GM23338 (cell line): Measurements from ENCODE around the gene RAPGEF3. TPM values are rescaled to one million over a fixed set of nuclear protein-coding genes. Genes with fewer than 3 reads are reported as not detected.

Experiments used
- ATAC-seq: fragments of 200-7000 bp; cut with Tn5 transposase; 3 replicates; pipeline ENCODE4 v1.9.1; 2020
- DNase-seq: peaks from one replicate; pipeline ENCODE4 v3.0.0-alpha.2; 2015; ENCODE audit warnings: low spot score
- H2AFZ ChIP-seq: fragments of 200-600 bp; sonication (generic); 2 replicates; pipeline ENCODE4 v1.8.0; 2016; ENCODE audit warnings: antibody characterized with exemption, mild to moderate bottlenecking, moderate library complexity
- H3F3A ChIP-seq: fragments of 200-600 bp; sonication (generic); replicated peaks from 2 replicates; pipeline ENCODE4 v1.8.0; 2017; ENCODE audit warnings: antibody characterized with exemption, mixed run types, low read depth
- H3K27ac ChIP-seq: fragments of 200-600 bp; sonication (generic); 2 replicates; pipeline ENCODE4 v1.6.1; 2016; ENCODE audit warnings: low read depth
- H3K27me3 ChIP-seq: fragments of 200-600 bp; sonication (generic); 2 replicates; pipeline ENCODE4 v1.8.0; 2016; ENCODE audit warnings: mild to moderate bottlenecking, mixed run types, moderate library complexity; ENCODE audit not compliant: insufficient read depth
- H3K36me3 ChIP-seq: fragments of 200-600 bp; sonication (generic); 2 replicates; pipeline ENCODE4 v1.8.0; 2016; ENCODE audit warnings: mild to moderate bottlenecking; ENCODE audit not compliant: insufficient read depth
- H3K4me1 ChIP-seq: fragments of 200-600 bp; sonication (generic); 2 replicates; pipeline ENCODE4 v1.8.0; 2016; ENCODE audit warnings: mild to moderate bottlenecking, moderate library complexity; ENCODE audit not compliant: insufficient read depth
- H3K4me2 ChIP-seq: fragments of 200-600 bp; sonication (generic); 2 replicates; pipeline ENCODE4 v1.7.1; 2017; ENCODE audit warnings: mixed run types
- H3K4me3 ChIP-seq: fragments of 200-600 bp; sonication (generic); 2 replicates; pipeline ENCODE4 v1.6.1; 2016; ENCODE audit warnings: mixed run types
- H3K79me2 ChIP-seq: fragments of 200-600 bp; sonication (generic); replicated peaks from 2 replicates; pipeline ENCODE4 v1.8.0; 2017; ENCODE audit warnings: mild to moderate bottlenecking; ENCODE audit not compliant: insufficient read depth
- H3K9me2 ChIP-seq: fragments of 200-600 bp; sonication (generic); 2 replicates; pipeline ENCODE4 v1.8.0; 2017; ENCODE audit not compliant: insufficient read depth
- H4K20me1 ChIP-seq: fragments of 200-600 bp; sonication (generic); replicated peaks from 2 replicates; pipeline ENCODE4 v1.8.0; 2017; ENCODE audit warnings: mild to moderate bottlenecking; ENCODE audit not compliant: insufficient read depth
- H3K27ac Mint-ChIP-seq: 2 replicates; pipeline ENCODE4 v1.8.0; 2020; ENCODE audit warnings: inconsistent platforms, mild to moderate bottlenecking, moderate library complexity, mixed read lengths
- H3K27me3 Mint-ChIP-seq: 3 replicates; pipeline ENCODE4 v1.8.0; 2022; ENCODE audit warnings: low read depth, mild to moderate bottlenecking, moderate library complexity, mixed read lengths, inconsistent platforms; ENCODE audit not compliant: insufficient read depth, poor library complexity
- H3K36me3 Mint-ChIP-seq: 3 replicates; pipeline ENCODE4 v1.8.0; 2021; ENCODE audit warnings: low read depth, mild to moderate bottlenecking, inconsistent platforms, moderate library complexity, mixed read lengths
- H3K4me1 Mint-ChIP-seq: 3 replicates; pipeline ENCODE4 v1.8.0; 2020; ENCODE audit warnings: mild to moderate bottlenecking, inconsistent platforms, mixed read lengths
- H3K4me3 Mint-ChIP-seq: 3 replicates; pipeline ENCODE4 v1.8.0; 2021; ENCODE audit warnings: moderate library complexity, mild to moderate bottlenecking, inconsistent platforms, mixed read lengths
- H3K9me3 Mint-ChIP-seq: 3 replicates; pipeline ENCODE4 v1.8.0; 2020; ENCODE audit warnings: moderate library complexity, mild to moderate bottlenecking, inconsistent platforms, mixed read lengths
- CREB1 ChIP-seq: fragments of 250-450 bp; sonication (Bioruptor Pico); IDR thresholded peaks from 2 replicates; pipeline ENCODE4 v1.5.0; 2020; ENCODE audit warnings: low read depth, mild to moderate bottlenecking, moderate library complexity
- EZH2phosphoT487 ChIP-seq: fragments of 200-600 bp; sonication (generic); IDR thresholded peaks from one replicate; pipeline ENCODE4 v1.8.1; 2018; ENCODE audit warnings: antibody characterized with exemption; ENCODE audit not compliant: unreplicated experiment
- JUNB ChIP-seq: IDR thresholded peaks from one replicate; pipeline ENCODE4 v1.6.1; 2016; ENCODE audit warnings: antibody characterized with exemption; ENCODE audit not compliant: unreplicated experiment
- POLR2AphosphoS5 ChIP-seq: IDR thresholded peaks from 2 replicates; pipeline ENCODE4 v1.6.1; 2016; ENCODE audit warnings: antibody characterized with exemption, low read depth
- STAT1 ChIP-seq: IDR thresholded peaks from one replicate; pipeline ENCODE4 v1.6.1; 2016; ENCODE audit warnings: antibody characterized with exemption; ENCODE audit not compliant: unreplicated experiment
- ZNF114 ChIP-seq: fragments of 250-450 bp; sonication (Bioruptor Pico); IDR thresholded peaks from 2 replicates; pipeline ENCODE4 v1.5.0; 2020; ENCODE audit warnings: mild to moderate bottlenecking, moderate library complexity
- ZNF331 ChIP-seq: fragments of 250-450 bp; sonication (Bioruptor Pico); IDR thresholded peaks from 2 replicates; pipeline ENCODE4 v1.5.0; 2020; ENCODE audit warnings: low read depth, mild to moderate bottlenecking, moderate library complexity
- polyA plus RNA-seq: library from polyadenylated mRNA; unstranded; fragments of >200 nt; fragmentation: Nextera tagmentation; extraction: Ambion mirVana; gene quantifications from 2 replicates; pipeline ENCODE4 v1.2.1, GENCODE V29; 2016
- total RNA-seq: library from RNA; depleted of rRNA; stranded (reverse); fragments of >200 nt; shearing (Covaris generic); gene quantifications from 2 replicates; pipeline ENCODE4 v1.2.3, GENCODE V29; 2014
- TF ChIP-seq, protein P1 (sequence below): fragments of 250-450 bp; sonication (Bioruptor Pico); IDR thresholded peaks from 2 replicates; pipeline ENCODE4 v1.5.0; 2020; ENCODE audit warnings: mild to moderate bottlenecking, moderate library complexity
- TF ChIP-seq, protein P2 (sequence below): IDR thresholded peaks from 2 replicates; pipeline ENCODE4 v1.6.1; 2016; ENCODE audit warnings: antibody characterized with exemption

Gene RAPGEF3
- total and polyA plus RNA-seq, 2 experiments from 2014 or later: 2.3 to 11.8 TPM

- TF ChIP-seq, protein P1, sequence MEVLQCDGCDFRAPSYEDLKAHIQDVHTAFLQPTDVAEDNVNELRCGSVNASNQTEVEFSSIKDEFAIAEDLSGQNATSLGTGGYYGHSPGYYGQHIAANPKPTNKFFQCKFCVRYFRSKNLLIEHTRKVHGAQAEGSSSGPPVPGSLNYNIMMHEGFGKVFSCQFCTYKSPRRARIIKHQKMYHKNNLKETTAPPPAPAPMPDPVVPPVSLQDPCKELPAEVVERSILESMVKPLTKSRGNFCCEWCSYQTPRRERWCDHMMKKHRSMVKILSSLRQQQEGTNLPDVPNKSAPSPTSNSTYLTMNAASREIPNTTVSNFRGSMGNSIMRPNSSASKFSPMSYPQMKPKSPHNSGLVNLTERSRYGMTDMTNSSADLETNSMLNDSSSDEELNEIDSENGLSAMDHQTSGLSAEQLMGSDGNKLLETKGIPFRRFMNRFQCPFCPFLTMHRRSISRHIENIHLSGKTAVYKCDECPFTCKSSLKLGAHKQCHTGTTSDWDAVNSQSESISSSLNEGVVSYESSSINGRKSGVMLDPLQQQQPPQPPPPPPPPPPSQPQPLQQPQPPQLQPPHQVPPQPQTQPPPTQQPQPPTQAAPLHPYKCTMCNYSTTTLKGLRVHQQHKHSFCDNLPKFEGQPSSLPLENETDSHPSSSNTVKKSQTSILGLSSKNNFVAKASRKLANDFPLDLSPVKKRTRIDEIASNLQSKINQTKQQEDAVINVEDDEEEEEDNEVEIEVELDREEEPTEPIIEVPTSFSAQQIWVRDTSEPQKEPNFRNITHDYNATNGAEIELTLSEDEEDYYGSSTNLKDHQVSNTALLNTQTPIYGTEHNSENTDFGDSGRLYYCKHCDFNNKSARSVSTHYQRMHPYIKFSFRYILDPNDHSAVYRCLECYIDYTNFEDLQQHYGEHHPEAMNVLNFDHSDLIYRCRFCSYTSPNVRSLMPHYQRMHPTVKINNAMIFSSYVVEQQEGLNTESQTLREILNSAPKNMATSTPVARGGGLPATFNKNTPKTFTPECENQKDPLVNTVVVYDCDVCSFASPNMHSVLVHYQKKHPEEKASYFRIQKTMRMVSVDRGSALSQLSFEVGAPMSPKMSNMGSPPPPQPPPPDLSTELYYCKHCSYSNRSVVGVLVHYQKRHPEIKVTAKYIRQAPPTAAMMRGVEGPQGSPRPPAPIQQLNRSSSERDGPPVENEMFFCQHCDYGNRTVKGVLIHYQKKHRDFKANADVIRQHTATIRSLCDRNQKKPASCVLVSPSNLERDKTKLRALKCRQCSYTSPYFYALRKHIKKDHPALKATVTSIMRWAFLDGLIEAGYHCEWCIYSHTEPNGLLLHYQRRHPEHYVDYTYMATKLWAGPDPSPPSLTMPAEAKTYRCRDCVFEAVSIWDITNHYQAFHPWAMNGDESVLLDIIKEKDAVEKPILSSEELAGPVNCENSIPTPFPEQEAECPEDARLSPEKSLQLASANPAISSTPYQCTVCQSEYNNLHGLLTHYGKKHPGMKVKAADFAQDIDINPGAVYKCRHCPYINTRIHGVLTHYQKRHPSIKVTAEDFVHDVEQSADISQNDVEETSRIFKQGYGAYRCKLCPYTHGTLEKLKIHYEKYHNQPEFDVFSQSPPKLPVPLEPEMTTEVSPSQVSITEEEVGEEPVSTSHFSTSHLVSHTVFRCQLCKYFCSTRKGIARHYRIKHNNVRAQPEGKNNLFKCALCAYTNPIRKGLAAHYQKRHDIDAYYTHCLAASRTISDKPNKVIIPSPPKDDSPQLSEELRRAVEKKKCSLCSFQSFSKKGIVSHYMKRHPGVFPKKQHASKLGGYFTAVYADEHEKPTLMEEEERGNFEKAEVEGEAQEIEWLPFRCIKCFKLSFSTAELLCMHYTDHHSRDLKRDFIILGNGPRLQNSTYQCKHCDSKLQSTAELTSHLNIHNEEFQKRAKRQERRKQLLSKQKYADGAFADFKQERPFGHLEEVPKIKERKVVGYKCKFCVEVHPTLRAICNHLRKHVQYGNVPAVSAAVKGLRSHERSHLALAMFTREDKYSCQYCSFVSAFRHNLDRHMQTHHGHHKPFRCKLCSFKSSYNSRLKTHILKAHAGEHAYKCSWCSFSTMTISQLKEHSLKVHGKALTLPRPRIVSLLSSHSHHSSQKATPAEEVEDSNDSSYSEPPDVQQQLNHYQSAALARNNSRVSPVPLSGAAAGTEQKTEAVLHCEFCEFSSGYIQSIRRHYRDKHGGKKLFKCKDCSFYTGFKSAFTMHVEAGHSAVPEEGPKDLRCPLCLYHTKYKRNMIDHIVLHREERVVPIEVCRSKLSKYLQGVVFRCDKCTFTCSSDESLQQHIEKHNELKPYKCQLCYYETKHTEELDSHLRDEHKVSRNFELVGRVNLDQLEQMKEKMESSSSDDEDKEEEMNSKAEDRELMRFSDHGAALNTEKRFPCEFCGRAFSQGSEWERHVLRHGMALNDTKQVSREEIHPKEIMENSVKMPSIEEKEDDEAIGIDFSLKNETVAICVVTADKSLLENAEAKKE: no peak
- TF ChIP-seq ZNF331 (CRISPR knock-in tag): no peak
- no peak for TF ChIP-seq ZNF114
- no peak for TF ChIP-seq JUNB
- TF ChIP-seq EZH2phosphoT487: no peak
- no peak for TF ChIP-seq STAT1
- TF ChIP-seq POLR2AphosphoS5: no peak
Measured at GRCh38 chr12:47790676-47791350, 32.1 kb upstream of the RAPGEF3 start (continued).

GRCh38 chr12:47789712-47790489 is 31.2 kb upstream of the RAPGEF3 start:
- Mint-ChIP-seq H3K4me3 (no peak overlapping the region), H3K27me3 (peaks cover 11% of the 10 kb centered on the region), H3K9me3 (no peaks in the 10 kb centered on the region; the same call in 2 of the 3 replicates), H3K27ac (no peak overlapping the region), H3K4me1 (no peaks in the 10 kb centered on the region; the same call in 2 of the 3 replicates), H3K36me3 (peaks cover 83% of the 10 kb centered on the region)
- H3K4me3 ChIP-seq: no peak overlapping the region
- H3K27ac ChIP-seq: no peak overlapping the region
- no peak for ATAC-seq
- H3K4me2 ChIP-seq: no peak overlapping the region
- peaks cover 20% of the 10 kb centered on the region for H3K36me3 ChIP-seq
- peaks cover 6% of the 10 kb centered on the region; the same call in 1 of the 2 replicates for H4K20me1 ChIP-seq
- H3K27me3 ChIP-seq: no peaks in the 10 kb centered on the region
- H2AFZ ChIP-seq: no peak overlapping the region
- no peak for DNase-seq
- H3K79me2 ChIP-seq: no peaks in the 10 kb centered on the region
- H3K4me1 ChIP-seq: no peaks in the 10 kb centered on the region
- H3F3A ChIP-seq: no peaks in the 10 kb centered on the region
- H3K9me2 ChIP-seq: no peaks in the 10 kb centered on the region
- TF ChIP-seq STAT1: no peak
- TF ChIP-seq POLR2AphosphoS5: no peak
- TF ChIP-seq, protein P2, sequence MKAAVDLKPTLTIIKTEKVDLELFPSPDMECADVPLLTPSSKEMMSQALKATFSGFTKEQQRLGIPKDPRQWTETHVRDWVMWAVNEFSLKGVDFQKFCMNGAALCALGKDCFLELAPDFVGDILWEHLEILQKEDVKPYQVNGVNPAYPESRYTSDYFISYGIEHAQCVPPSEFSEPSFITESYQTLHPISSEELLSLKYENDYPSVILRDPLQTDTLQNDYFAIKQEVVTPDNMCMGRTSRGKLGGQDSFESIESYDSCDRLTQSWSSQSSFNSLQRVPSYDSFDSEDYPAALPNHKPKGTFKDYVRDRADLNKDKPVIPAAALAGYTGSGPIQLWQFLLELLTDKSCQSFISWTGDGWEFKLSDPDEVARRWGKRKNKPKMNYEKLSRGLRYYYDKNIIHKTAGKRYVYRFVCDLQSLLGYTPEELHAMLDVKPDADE: no peak
- no peak for TF ChIP-seq CREB1
